ENCODE data around the gene KDM2A. TPM values are rescaled to one million over a fixed set of nuclear protein-coding genes. Genes with fewer than 3 reads are reported as not detected.
A peak's percentile ranks its signal among the peaks of the same experiment; 100 is the strongest.

The KDM2A gene
- total and polyA plus RNA-seq, 4 donors: 30.6 to 102 (median 63.2) TPM

GRCh38 chr11:67160872-67161783 lies 42.1 kb downstream of the KDM2A start:
- WGBS, 2 donors: 84 to 85% methylated on average over 5 of the region's 5 CpGs
- no peak overlapping the region for H3K4me3 ChIP-seq
- no peak for TF ChIP-seq CTCF (IDR thresholded peaks at IDR 0.05; ENCODE audit: control extremely low read depth, extremely low read depth)
- H3K4me1 ChIP-seq (ENCODE audit: control insufficient read depth in 5 of 5, insufficient read depth in 5 of 5, low read length in 5 of 5): peaks cover 0 to 12% (median 2%) of the 10 kb centered on the region in 5 donors
- DNase-seq (no peak), ATAC-seq (ENCODE audit: insufficient read depth, low FRiP score) (no peak)
- H3K36me3 ChIP-seq (ENCODE audit: control insufficient read depth in 4 of 4, insufficient read depth in 4 of 4, low read length in 4 of 4): peaks cover 0 to 2% (median under 1%) of the 10 kb centered on the region in 4 donors
- H3K9me3 ChIP-seq (ENCODE audit: control insufficient read depth in 4 of 4, insufficient read depth in 3 of 4, low read length in 3 of 4): no peaks in the 10 kb centered on the region
- no peak overlapping the region for H3K27ac ChIP-seq (ENCODE audit: low read depth in 1 of 2, low read length in 1 of 2)
- H3K27me3 ChIP-seq (ENCODE audit: control insufficient read depth in 3 of 3, insufficient read depth in 3 of 3, low read length in 2 of 3): no peaks in the 10 kb centered on the region
- H3K9ac ChIP-seq (ENCODE audit: insufficient read depth in 1 of 2, low read length in 2 of 2): no peak overlapping the region

- DNase-seq (peak in 1 of 3 donors; percentile 30), ATAC-seq (ENCODE audit: insufficient read depth, low FRiP score) (no peak)
- Histone ChIP-seq H3K4me3 (no peak overlapping the region), H3K9me3 (ENCODE audit: control insufficient read depth in 4 of 4, insufficient read depth in 3 of 4, low read length in 3 of 4) (no peaks in the 10 kb centered on the region), H3K4me1 (ENCODE audit: control insufficient read depth in 5 of 5, insufficient read depth in 5 of 5, low read length in 5 of 5) (peaks cover 0 to 7% (median under 1%) of the 10 kb centered on the region in 5 donors), H3K27ac (ENCODE audit: low read depth in 1 of 2, low read length in 1 of 2) (no peak overlapping the region), H3K27me3 (ENCODE audit: control insufficient read depth in 3 of 3, insufficient read depth in 3 of 3, low read length in 2 of 3) (no peaks in the 10 kb centered on the region), H3K9ac (ENCODE audit: insufficient read depth in 1 of 2, low read length in 2 of 2) (no peak overlapping the region), H3K36me3 (ENCODE audit: control insufficient read depth in 4 of 4, insufficient read depth in 4 of 4, low read length in 4 of 4) (peaks cover 0 to 2% (median under 1%) of the 10 kb centered on the region in 4 donors)
- 59 to 79% methylated on average over 3 of the region's 3 CpGs for WGBS, 2 donors
- TF ChIP-seq CTCF (IDR thresholded peaks at IDR 0.05; ENCODE audit: control extremely low read depth, extremely low read depth): no peak
Measured at GRCh38 chr11:67163006-67163405, 43.9 kb downstream of the KDM2A start.

GRCh38 chr11:67165623-67166022 lies 46.6 kb downstream of the KDM2A start:
- 62 to 70% methylated on average over 1 of the region's 1 CpG for WGBS, 2 donors
- peaks cover 0 to 4% (median 0%) of the 10 kb centered on the region in 5 donors for H3K4me1 ChIP-seq (ENCODE audit: control insufficient read depth in 5 of 5, insufficient read depth in 5 of 5, low read length in 5 of 5)

More at GRCh38 chr11:67165623-67166022, 46.6 kb downstream of the KDM2A start:
- no peak for TF ChIP-seq CTCF (IDR thresholded peaks at IDR 0.05; ENCODE audit: control extremely low read depth, extremely low read depth)
- DNase-seq (no peak), ATAC-seq (ENCODE audit: insufficient read depth, low FRiP score) (no peak)
- Histone ChIP-seq H3K4me3 (no peak overlapping the region), H3K27ac (ENCODE audit: low read depth in 1 of 2, low read length in 1 of 2) (no peak overlapping the region), H3K27me3 (ENCODE audit: control insufficient read depth in 3 of 3, insufficient read depth in 3 of 3, low read length in 2 of 3) (no peaks in the 10 kb centered on the region), H3K9ac (ENCODE audit: insufficient read depth in 1 of 2, low read length in 2 of 2) (no peak overlapping the region), H3K9me3 (ENCODE audit: control insufficient read depth in 4 of 4, insufficient read depth in 3 of 4, low read length in 3 of 4) (no peaks in the 10 kb centered on the region), H3K36me3 (ENCODE audit: control insufficient read depth in 4 of 4, insufficient read depth in 4 of 4, low read length in 4 of 4) (peaks cover 0 to 2% (median under 1%) of the 10 kb centered on the region in 4 donors)
